GM23338 (cell line): ENCODE measurements around the gene USP38. TPM values are rescaled to one million over a fixed set of nuclear protein-coding genes. Genes with fewer than 3 reads are reported as not detected.

ENCODE experiments used
- ATAC-seq: fragments of 200-7000 bp; cut with Tn5 transposase; 3 replicates; pipeline ENCODE4 v1.9.1; 2020
- DNase-seq: peaks from one replicate; pipeline ENCODE4 v3.0.0-alpha.2; 2015; ENCODE audit warnings: low spot score
- H2AFZ ChIP-seq: fragments of 200-600 bp; sonication (generic); 2 replicates; pipeline ENCODE4 v1.8.0; 2016; ENCODE audit warnings: antibody characterized with exemption, mild to moderate bottlenecking, moderate library complexity
- H3F3A ChIP-seq: fragments of 200-600 bp; sonication (generic); replicated peaks from 2 replicates; pipeline ENCODE4 v1.8.0; 2017; ENCODE audit warnings: antibody characterized with exemption, mixed run types, low read depth
- H3K27ac ChIP-seq: fragments of 200-600 bp; sonication (generic); 2 replicates; pipeline ENCODE4 v1.6.1; 2016; ENCODE audit warnings: low read depth
- H3K27me3 ChIP-seq: fragments of 200-600 bp; sonication (generic); 2 replicates; pipeline ENCODE4 v1.8.0; 2016; ENCODE audit warnings: mild to moderate bottlenecking, mixed run types, moderate library complexity; ENCODE audit not compliant: insufficient read depth
- H3K36me3 ChIP-seq: fragments of 200-600 bp; sonication (generic); 2 replicates; pipeline ENCODE4 v1.8.0; 2016; ENCODE audit warnings: mild to moderate bottlenecking; ENCODE audit not compliant: insufficient read depth
- H3K4me1 ChIP-seq: fragments of 200-600 bp; sonication (generic); 2 replicates; pipeline ENCODE4 v1.8.0; 2016; ENCODE audit warnings: mild to moderate bottlenecking, moderate library complexity; ENCODE audit not compliant: insufficient read depth
- H3K4me2 ChIP-seq: fragments of 200-600 bp; sonication (generic); 2 replicates; pipeline ENCODE4 v1.7.1; 2017; ENCODE audit warnings: mixed run types
- H3K4me3 ChIP-seq: fragments of 200-600 bp; sonication (generic); 2 replicates; pipeline ENCODE4 v1.6.1; 2016; ENCODE audit warnings: mixed run types
- H3K79me2 ChIP-seq: fragments of 200-600 bp; sonication (generic); replicated peaks from 2 replicates; pipeline ENCODE4 v1.8.0; 2017; ENCODE audit warnings: mild to moderate bottlenecking; ENCODE audit not compliant: insufficient read depth
- H3K9me2 ChIP-seq: fragments of 200-600 bp; sonication (generic); 2 replicates; pipeline ENCODE4 v1.8.0; 2017; ENCODE audit not compliant: insufficient read depth
- H4K20me1 ChIP-seq: fragments of 200-600 bp; sonication (generic); replicated peaks from 2 replicates; pipeline ENCODE4 v1.8.0; 2017; ENCODE audit warnings: mild to moderate bottlenecking; ENCODE audit not compliant: insufficient read depth
- H3K27ac Mint-ChIP-seq: 2 replicates; pipeline ENCODE4 v1.8.0; 2020; ENCODE audit warnings: inconsistent platforms, mild to moderate bottlenecking, moderate library complexity, mixed read lengths
- H3K27me3 Mint-ChIP-seq: 3 replicates; pipeline ENCODE4 v1.8.0; 2022; ENCODE audit warnings: low read depth, mild to moderate bottlenecking, moderate library complexity, mixed read lengths, inconsistent platforms; ENCODE audit not compliant: insufficient read depth, poor library complexity
- H3K36me3 Mint-ChIP-seq: 3 replicates; pipeline ENCODE4 v1.8.0; 2021; ENCODE audit warnings: low read depth, mild to moderate bottlenecking, inconsistent platforms, moderate library complexity, mixed read lengths
- H3K4me1 Mint-ChIP-seq: 3 replicates; pipeline ENCODE4 v1.8.0; 2020; ENCODE audit warnings: mild to moderate bottlenecking, inconsistent platforms, mixed read lengths
- H3K4me3 Mint-ChIP-seq: 3 replicates; pipeline ENCODE4 v1.8.0; 2021; ENCODE audit warnings: moderate library complexity, mild to moderate bottlenecking, inconsistent platforms, mixed read lengths
- H3K9me3 Mint-ChIP-seq: 3 replicates; pipeline ENCODE4 v1.8.0; 2020; ENCODE audit warnings: moderate library complexity, mild to moderate bottlenecking, inconsistent platforms, mixed read lengths
- CREB1 ChIP-seq: fragments of 250-450 bp; sonication (Bioruptor Pico); IDR thresholded peaks from 2 replicates; pipeline ENCODE4 v1.5.0; 2020; ENCODE audit warnings: low read depth, mild to moderate bottlenecking, moderate library complexity
- EZH2 ChIP-seq: fragments of 200-600 bp; sonication (generic); IDR thresholded peaks from one replicate; pipeline ENCODE4 v1.8.0; 2017; ENCODE audit warnings: antibody characterized with exemption, mild to moderate bottlenecking, low read depth; ENCODE audit not compliant: unreplicated experiment
- JUNB ChIP-seq: IDR thresholded peaks from one replicate; pipeline ENCODE4 v1.6.1; 2016; ENCODE audit warnings: antibody characterized with exemption; ENCODE audit not compliant: unreplicated experiment
- NANOG ChIP-seq: IDR thresholded peaks from 2 replicates; pipeline ENCODE4 v1.6.1; 2016; ENCODE audit warnings: antibody characterized with exemption, borderline replicate concordance
- ZNF114 ChIP-seq: fragments of 250-450 bp; sonication (Bioruptor Pico); IDR thresholded peaks from 2 replicates; pipeline ENCODE4 v1.5.0; 2020; ENCODE audit warnings: mild to moderate bottlenecking, moderate library complexity
- ZNF331 ChIP-seq: fragments of 250-450 bp; sonication (Bioruptor Pico); IDR thresholded peaks from 2 replicates; pipeline ENCODE4 v1.5.0; 2020; ENCODE audit warnings: low read depth, mild to moderate bottlenecking, moderate library complexity
- polyA plus RNA-seq: library from polyadenylated mRNA; unstranded; fragments of >200 nt; fragmentation: Nextera tagmentation; extraction: Ambion mirVana; gene quantifications from 2 replicates; pipeline ENCODE4 v1.2.1, GENCODE V29; 2016
- total RNA-seq: library from RNA; depleted of rRNA; stranded (reverse); fragments of >200 nt; shearing (Covaris generic); gene quantifications from 2 replicates; pipeline ENCODE4 v1.2.3, GENCODE V29; 2014
- TF ChIP-seq, protein P1 (sequence below): IDR thresholded peaks from one replicate; pipeline ENCODE4 v1.6.1; 2018; ENCODE audit warnings: antibody characterized with exemption; ENCODE audit not compliant: unreplicated experiment
- TF ChIP-seq, protein P2 (sequence below): IDR thresholded peaks from 2 replicates; pipeline ENCODE4 v1.6.1; 2016; ENCODE audit warnings: antibody characterized with exemption

USP38 gene
- total and polyA plus RNA-seq, 2 experiments from 2014 or later, result 3.7 to 16.5 TPM

DNA sequence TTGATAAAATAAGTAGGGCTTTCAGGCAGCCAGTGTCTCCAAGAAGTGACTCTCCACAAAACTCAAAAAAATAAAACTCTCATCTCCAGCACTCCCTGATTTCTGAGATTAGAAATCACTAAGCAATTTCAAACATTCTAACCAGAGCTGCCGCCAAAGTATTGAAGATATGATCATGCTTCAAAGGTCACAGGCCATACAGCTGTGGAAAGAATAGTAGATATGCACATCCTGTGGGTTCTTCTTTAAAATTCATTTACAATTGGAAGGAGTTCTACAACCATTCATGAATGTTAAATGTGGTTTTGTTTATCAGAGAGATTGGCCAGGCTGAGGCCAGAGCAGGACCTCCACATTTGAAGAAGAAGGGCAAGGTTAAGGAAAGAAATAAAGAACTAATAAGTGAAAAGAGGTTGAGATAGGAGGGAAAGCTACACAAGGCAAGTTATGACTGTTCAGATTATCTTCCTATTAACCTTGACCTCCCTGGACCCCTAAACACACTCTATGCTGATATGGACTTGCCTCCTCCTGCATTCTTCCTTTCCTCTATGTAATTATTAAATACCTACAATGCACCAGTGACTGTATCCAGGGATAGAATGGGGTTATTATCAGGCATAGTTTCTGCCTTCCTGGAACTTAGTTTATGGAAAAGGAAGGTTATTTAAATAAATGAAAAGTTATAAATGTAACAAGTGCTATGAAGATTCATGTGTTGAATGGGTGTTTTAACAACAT is 56.4 kb downstream of the USP38 start (continued):
- TF ChIP-seq EZH2 (no peak), JUNB (no peak)
- TF ChIP-seq, protein P1, sequence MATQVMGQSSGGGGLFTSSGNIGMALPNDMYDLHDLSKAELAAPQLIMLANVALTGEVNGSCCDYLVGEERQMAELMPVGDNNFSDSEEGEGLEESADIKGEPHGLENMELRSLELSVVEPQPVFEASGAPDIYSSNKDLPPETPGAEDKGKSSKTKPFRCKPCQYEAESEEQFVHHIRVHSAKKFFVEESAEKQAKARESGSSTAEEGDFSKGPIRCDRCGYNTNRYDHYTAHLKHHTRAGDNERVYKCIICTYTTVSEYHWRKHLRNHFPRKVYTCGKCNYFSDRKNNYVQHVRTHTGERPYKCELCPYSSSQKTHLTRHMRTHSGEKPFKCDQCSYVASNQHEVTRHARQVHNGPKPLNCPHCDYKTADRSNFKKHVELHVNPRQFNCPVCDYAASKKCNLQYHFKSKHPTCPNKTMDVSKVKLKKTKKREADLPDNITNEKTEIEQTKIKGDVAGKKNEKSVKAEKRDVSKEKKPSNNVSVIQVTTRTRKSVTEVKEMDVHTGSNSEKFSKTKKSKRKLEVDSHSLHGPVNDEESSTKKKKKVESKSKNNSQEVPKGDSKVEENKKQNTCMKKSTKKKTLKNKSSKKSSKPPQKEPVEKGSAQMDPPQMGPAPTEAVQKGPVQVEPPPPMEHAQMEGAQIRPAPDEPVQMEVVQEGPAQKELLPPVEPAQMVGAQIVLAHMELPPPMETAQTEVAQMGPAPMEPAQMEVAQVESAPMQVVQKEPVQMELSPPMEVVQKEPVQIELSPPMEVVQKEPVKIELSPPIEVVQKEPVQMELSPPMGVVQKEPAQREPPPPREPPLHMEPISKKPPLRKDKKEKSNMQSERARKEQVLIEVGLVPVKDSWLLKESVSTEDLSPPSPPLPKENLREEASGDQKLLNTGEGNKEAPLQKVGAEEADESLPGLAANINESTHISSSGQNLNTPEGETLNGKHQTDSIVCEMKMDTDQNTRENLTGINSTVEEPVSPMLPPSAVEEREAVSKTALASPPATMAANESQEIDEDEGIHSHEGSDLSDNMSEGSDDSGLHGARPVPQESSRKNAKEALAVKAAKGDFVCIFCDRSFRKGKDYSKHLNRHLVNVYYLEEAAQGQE, result no peak

DNA sequence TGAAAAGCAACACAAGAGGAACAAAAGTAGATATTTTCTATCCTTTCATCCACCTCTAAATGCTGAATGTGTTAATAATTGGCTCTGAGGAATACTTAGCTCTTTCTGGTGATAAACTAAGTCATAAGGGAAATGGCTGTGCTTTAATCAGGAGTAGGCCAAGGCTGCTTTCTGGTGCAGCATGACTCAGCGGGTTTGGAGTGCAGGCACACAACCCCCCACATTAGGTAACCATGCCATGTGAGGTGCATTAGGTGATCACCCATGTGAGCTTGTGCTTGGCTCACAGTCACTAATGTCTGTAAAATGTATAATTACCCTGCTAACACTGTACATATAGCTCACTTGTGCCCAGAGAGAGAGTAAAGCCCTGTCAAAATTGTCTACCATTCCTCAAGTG is 57.2 kb downstream of the USP38 start:
- ATAC-seq, result no peak

DNA sequence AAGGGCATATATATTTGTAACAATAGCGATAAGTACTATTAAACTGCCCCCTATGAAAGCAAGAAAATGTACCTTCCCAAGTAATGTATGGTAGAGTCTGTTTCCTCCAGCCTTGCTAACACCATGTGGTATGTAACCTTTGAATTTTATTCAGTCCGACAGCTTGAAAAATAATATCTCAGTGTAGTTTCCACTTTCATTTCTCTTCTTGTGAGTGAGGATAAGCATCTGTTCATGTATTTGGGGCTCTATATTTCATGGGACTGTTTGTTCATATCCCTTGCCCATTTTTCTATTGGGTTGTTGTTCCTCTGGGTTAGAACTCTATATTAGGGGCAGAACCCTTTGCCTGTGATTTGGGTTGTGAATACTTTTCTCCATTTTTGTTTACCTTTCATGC is 58.3 kb downstream of the USP38 start:
- Mint-ChIP-seq H3K27me3 (peaks cover 2% of the 10 kb centered on the region), H3K9me3 (peaks cover 28% of the 10 kb centered on the region), H3K27ac (no peak overlapping the region), H3K4me3 (no peak overlapping the region), H3K4me1 (peaks cover 6% of the 10 kb centered on the region; the same call in 2 of the 3 replicates), H3K36me3 (peaks cover 15% of the 10 kb centered on the region)
- DNase-seq, result no peak
- no peak for ATAC-seq
- H2AFZ ChIP-seq, result no peak overlapping the region
- no peak overlapping the region for H3K4me2 ChIP-seq
- H4K20me1 ChIP-seq, result no peaks in the 10 kb centered on the region
- no peaks in the 10 kb centered on the region for H3K79me2 ChIP-seq
- no peaks in the 10 kb centered on the region for H3F3A ChIP-seq
- no peak overlapping the region for H3K4me3 ChIP-seq
- peaks cover 3% of the 10 kb centered on the region; the same call in 1 of the 2 replicates for H3K9me2 ChIP-seq
- H3K4me1 ChIP-seq, result no peaks in the 10 kb centered on the region
- peaks cover 4% of the 10 kb centered on the region; the same call in 1 of the 2 replicates for H3K36me3 ChIP-seq
- H3K27ac ChIP-seq, result no peak overlapping the region
- no peaks in the 10 kb centered on the region for H3K27me3 ChIP-seq
- TF ChIP-seq EZH2, result no peak
- TF ChIP-seq JUNB, result no peak
- TF ChIP-seq, protein P2, sequence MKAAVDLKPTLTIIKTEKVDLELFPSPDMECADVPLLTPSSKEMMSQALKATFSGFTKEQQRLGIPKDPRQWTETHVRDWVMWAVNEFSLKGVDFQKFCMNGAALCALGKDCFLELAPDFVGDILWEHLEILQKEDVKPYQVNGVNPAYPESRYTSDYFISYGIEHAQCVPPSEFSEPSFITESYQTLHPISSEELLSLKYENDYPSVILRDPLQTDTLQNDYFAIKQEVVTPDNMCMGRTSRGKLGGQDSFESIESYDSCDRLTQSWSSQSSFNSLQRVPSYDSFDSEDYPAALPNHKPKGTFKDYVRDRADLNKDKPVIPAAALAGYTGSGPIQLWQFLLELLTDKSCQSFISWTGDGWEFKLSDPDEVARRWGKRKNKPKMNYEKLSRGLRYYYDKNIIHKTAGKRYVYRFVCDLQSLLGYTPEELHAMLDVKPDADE, result no peak

More for the DNA sequence above, 57.2 kb downstream of the USP38 start:
- H3K27ac ChIP-seq, result no peak overlapping the region
- TF ChIP-seq CREB1 (no peak), JUNB (no peak), EZH2 (no peak), NANOG (no peak), ZNF114 (no peak), ZNF331 (CRISPR knock-in tag) (no peak)
- TF ChIP-seq, protein P2, result no peak
- H3F3A ChIP-seq, result no peaks in the 10 kb centered on the region
- peaks cover 4% of the 10 kb centered on the region; the same call in 1 of the 2 replicates for H3K36me3 ChIP-seq
- peaks cover 3% of the 10 kb centered on the region; the same call in 1 of the 2 replicates for H3K9me2 ChIP-seq
- no peaks in the 10 kb centered on the region for H3K4me1 ChIP-seq
- H3K9me3 Mint-ChIP-seq, result peaks cover 28% of the 10 kb centered on the region
- no peaks in the 10 kb centered on the region for H3K27me3 ChIP-seq
- peaks cover 15% of the 10 kb centered on the region for H3K36me3 Mint-ChIP-seq
- H2AFZ ChIP-seq, result no peak overlapping the region
- no peak overlapping the region for H3K27ac Mint-ChIP-seq
- H3K4me1 Mint-ChIP-seq, result peaks cover 6% of the 10 kb centered on the region; the same call in 2 of the 3 replicates
- H4K20me1 ChIP-seq, result no peaks in the 10 kb centered on the region
- no peak overlapping the region for H3K4me2 ChIP-seq
- DNase-seq, result no peak
- no peak overlapping the region for H3K4me3 ChIP-seq
- no peak overlapping the region for H3K4me3 Mint-ChIP-seq
- H3K79me2 ChIP-seq, result no peaks in the 10 kb centered on the region
- H3K27me3 Mint-ChIP-seq, result peaks cover 2% of the 10 kb centered on the region
